SKM-1 treated with dmso at 0.1 percent for 144 hours (cell line): ENCODE measurements around the gene RNF145.
A peak's percentile ranks its signal among the peaks of the same experiment; 100 is the strongest.
"Not testable (repeated sequence)": the region's sequence is repeated elsewhere in the genome, so short reads cannot be mapped to it uniquely, and the experiment has no call there.

Experiments used
- DNase-seq: peaks from one replicate; lab custom pipeline; 2025; ENCODE audit not compliant: unreplicated experiment; lab: John Stamatoyannopoulos, UW

RNF145 gene

DNA sequence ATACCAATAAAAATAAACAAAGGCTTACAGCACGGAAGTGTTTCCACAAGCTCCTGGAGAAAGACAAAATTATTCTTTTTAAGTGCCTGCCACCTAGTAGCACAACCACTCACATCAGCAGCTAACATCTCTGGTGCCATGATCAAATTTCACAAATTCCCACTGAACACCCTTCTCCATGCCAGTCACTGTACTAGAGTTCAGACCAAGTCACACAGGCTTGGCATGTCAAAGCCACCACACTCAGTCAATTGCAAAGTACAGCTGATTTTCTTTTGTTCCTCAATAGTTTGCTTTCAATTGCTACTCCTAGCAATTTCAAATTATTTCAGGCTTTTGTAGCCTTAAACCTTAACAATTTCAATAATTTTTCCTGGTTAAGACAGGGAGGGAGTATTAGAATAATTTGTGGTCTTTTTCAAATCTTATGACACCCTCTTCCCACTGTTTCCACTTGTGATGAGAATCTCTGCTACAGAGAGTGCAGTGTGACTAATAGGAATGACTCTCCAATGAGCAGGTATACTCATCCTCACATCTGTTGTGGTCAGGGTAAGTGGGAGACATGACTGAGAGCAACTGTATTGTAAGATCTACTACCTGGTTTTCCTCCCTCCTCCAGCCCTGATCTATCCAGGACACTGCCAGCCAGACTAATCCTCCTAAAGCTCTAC is 46.2 kb downstream of the RNF145 start:
- no peak for DNase-seq

DNA sequence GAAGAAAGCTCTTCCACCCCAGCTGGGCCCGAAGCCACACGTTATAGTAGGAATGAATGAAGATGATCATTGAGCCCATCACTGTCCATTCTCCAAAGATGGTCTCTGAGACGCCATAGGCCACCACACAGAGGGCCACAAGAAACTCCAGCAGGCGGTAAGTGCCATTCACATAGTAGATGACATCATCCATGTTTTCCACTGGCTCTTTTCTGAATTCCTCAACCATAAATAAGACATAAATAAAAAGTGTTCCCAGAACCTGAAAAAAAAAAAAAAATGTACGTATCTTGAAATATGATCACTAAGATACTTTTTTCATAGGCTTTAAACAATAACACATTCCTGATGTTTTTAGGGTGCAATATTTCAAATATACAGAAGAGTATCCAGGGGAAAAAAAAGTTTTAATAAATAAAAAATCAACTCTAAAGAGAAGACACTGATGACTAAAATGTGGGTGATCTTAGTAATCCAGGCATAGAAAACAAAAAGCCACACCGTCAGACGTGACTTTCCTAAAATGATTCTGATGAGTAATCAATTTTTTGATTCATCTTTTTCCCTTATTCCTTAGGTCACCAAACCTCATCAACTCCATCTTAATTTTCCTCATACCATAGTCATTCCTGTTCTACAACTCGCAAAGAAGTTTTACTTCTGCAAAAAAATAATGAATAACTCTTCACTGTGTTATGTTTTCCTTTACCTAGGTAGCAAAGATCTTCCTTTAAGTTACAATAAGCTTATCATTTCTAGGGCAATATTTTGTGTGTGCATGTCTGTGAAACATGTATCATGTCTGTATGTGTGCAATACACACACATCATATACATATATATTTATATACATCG is 47.8 kb downstream of the RNF145 start:
- no peak for DNase-seq

DNA sequence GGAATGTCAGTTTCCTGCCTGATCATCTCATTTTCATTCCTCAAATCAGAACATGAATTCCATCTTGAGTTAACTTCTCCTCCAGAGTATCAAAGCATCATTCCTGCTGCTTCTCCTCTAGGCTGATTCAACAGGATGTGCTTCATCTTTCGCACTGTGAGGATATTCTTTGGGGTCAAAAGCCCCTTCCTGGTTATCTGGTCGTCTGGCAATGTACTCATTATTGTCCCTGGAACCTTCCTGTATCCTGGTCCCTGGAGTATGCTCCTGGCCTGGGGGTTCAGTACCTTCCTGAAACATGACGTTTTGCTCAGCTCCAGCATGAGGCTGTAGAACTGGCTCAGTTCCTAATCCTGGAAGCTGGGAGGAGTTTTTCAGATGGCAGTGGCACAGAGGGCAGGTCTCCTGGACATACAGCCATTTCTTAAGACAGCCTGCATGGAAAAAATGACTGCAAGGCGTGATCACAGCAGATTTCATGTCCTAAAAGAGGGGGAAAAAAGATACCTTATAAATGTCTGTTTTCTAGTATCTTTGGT is 50.7 kb downstream of the RNF145 start:
- DNase-seq: not testable (repeated sequence)

DNA sequence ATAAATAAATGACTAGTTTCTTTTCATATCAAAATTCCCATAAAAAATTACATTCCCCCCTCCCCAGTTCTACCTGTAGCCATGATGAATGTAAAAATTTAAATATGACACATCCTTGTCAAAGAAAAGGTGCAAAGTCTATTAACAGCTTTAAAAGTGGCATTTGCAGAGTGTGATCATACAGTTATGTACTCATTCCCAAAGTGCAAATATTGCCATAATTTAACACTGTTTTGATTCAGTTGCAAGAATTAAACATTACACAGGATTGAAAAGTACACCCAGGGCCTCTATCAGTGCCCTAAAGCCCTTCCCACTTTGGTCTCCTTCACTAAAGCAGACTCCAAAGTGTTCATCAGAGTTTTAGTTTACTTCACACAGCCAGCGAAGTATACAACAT is 51.8 kb downstream of the RNF145 start:
- no peak for DNase-seq

- DNase-seq: peak; percentile 61
Observed at GRCh38 chr5:159156426-159157238, 52.7 kb downstream of the RNF145 start.

DNA sequence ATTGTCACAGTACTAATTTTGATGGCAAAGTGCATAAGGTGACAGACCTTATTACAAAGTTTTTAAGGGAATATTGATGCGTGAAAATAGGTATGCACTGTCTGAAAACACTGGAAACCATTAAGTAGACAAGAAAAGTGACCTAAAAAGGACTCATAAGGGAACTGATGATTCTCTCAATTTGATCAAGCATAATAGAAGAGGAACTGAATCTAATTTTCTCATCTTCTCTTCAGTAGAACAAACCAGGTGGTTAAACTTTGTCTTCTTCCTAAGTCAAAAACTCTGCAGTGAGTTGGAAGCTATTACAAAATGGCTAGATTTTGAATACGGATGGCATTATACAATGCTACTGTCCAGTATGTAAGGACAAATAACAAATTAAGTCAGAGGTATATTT is 53.4 kb downstream of the RNF145 start:
- no peak for DNase-seq

DNA sequence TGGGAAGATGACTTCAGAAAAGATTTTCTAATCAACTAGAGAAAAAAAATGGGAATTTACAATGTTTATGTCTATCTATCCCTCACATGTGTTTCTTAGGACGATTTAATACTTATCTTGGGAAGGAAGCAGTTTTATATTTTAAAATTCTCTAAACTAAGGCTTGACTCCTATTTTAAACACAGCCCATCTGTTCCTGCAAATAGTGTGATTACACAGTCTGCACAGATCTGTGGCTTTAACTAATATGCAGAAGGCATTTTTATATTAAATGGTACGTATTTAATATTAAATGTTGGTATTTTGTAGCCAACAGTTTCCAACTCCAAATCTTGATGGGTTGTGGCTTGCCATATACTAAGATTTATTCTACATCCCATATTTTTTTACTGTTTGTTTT is 56.5 kb downstream of the RNF145 start:
- DNase-seq: no peak

- no peak for DNase-seq
Observed at GRCh38 chr5:159149085-159149484, 60.3 kb downstream of the RNF145 start.

DNA sequence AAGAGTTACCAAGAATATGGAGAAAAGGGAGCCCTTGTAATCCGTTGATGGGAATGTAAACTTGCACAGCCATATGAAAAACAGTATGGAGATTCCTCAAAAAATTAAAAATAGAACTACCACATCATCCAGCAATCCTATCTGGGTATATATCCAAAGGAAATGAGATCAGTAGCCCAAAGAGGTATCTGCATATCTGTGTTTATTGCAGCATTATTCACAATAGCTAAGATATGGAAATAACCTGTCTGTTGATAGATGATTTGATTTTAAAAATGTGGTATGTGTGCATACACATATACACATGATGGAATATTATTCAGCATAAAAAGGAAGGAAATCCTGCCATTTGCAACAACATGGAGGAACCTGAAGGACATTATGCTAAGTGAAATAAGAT is 61.4 kb downstream of the RNF145 start:
- DNase-seq: no peak

DNA sequence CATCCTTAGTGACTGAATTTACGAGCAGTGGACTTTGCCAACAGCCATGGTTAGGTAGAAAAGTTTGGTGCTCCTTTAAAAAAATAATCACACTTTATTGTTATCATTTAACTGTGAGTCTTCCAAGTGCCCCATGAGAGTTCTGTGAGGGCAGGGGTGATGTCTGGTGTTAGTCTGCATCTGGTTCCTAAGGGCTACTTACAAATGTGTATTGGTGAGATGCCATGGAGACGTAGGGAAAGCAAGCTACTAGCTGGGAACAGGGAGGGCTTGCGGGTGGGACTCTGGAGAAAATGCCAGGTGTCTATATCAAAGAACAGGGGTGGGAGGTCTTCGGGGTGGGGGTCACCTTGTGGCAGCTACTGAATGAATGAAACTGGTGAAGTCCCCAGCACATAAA is 62.5 kb downstream of the RNF145 start:
- no peak for DNase-seq

DNA sequence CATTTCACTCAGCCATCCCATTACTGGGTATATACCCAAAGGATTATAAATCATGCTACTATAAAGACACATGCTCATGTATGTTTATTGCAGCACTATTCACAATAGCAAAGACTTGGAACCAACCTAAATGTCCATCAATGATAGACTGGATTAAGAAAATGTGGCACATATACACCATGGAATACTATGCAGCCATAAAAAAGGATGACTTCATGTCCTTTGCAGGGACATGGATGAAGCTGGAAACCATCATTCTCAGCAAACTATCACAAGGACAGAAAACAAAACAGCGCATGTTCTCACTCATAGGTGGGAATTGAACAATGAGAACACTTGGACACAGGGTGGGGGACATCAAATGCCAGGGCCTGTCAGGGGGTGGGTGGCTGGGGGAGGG is 64.2 kb downstream of the RNF145 start:
- DNase-seq: not testable (repeated sequence)

GRCh38 chr5:159139802-159140201 is 69.6 kb downstream of the RNF145 start:
- DNase-seq: no peak

DNA sequence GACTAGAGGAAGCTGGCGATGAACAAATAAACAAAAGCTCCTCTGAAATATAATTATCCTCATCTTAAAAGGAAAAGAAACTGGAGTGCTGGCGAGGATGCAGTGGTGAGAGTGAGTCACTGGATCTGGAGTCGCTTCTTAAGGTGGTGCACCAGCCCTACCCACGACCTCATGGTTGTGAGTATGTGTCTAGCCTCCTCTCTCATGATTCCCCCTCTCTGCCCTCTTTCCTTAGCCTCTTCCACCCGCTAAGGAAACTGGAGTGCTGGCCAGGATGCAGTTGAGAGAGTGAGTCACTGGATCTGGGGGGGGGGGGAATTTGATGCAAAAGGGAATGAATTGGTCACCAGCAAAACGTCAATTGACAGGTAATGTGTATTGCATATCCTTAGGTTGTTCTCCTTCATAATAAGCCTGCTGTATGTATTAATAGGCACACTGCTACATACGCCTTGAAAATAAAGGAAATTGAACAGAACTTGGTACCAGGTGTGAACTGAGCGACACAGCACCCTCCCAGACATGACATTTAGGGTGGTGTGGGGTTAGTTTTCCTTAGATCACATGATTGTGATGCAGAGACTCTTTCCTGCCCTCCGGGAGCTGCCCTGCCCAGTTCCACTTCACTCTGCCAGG is 73.3 kb downstream of the RNF145 start:
- DNase-seq: no peak

DNA sequence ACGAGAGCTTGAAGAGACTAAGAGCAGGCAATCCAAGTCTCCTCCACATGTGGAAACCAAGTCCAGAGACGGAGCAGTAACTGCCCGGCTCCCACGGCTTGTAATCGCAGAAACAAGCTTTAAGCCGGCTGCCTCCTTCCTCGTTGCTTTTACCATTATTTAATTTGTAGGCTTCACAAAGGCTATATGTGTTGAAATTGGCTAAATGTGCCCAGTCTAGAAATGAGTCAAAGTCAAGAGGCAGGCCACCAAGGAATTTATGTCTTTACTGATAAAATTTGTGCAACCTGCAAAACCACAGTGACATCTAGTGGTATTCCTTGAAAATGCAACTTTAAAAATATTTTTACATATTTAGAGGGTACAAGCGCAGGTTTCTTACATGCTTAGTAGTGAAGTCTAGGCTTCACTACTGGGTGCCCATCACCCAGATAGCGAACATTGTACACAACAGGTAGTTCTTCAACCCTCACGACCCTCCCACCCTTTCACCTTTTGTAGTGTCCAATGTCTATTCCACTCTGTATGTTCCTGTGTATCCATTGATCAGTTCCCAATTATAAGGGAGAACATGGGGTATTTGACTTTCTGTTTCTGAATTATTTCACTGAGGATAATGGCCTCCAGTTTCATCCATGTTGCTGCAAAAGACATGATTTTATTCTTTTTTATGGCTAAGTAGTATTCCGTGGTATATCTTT is 76.2 kb downstream of the RNF145 start:
- peak; percentile 33 for DNase-seq

- no peak for DNase-seq
Observed at GRCh38 chr5:159132429-159133040, 76.8 kb downstream of the RNF145 start.

DNA sequence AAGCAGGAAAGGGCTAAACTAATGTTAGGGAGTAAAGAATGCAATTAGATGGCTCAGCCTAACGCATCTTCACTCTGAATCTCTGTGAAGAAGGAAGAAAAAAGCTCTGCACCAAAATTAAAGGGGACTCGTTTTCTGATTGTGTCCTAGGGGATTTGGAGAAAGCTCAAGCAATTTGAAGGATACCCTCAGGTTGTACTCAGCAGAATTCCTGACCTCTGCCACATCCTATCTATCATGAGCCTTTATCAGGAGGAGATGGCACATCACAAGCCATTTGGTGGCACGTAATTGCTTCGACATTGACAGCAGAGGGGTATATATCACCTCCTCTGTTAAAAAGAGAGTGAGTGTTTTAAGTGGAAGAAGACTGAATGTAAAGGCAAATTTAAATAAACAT is 77.4 kb downstream of the RNF145 start:
- no peak for DNase-seq

DNA sequence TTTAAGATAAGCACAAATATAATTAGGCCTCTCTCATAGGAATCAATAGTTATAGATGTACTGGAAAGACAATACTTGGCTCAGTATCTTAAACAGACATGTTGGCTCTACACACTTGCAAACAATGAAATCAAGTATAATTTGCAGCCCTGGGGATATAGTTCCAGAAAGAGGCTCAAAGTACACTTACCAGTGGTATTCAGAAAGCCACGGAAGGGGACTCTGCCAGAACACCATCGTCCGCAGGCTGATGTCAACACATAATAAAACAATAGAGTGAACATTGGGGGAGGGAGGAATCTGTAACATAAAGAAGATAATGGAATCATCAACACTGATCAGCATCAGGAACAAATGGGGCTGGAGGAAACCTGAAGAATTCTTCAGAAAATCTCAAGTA is 78.5 kb downstream of the RNF145 start:
- DNase-seq: no peak

DNA sequence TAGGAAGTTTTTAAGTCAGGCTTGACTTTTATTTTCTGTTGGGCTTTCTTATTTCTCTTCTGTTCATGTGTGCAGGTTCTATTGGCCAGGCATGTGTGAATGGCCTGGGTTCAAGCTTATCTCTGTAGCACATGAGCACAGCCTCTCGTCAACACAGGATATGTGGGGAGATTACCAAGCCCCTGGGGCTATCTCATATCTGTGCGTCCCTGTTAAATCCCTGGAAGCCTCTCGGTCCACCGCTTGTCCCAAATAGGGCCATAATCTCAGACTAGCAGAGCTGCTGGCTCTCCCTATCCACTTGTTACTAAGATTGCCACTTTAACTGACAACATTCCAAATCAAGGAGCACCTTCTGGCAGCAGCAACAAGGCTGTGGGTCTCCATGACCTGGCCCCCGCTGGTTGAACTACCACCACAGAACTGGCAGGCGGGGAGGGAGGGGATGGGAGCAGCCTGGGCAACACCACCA is 81.2 kb downstream of the RNF145 start:
- DNase-seq: no peak

GRCh38 chr5:159123700-159124099 is 85.7 kb downstream of the RNF145 start:
- DNase-seq: no peak

GRCh38 chr5:159123189-159123588 is 86.2 kb downstream of the RNF145 start:
- no peak for DNase-seq
